Large intestine (tissue), 3 donors: ENCODE results near the gene CD59. TPM values are rescaled to one million over a fixed set of nuclear protein-coding genes. Genes with fewer than 3 reads are reported as not detected.

Experiments used
- DNase-seq, 2 donors: peaks; one replicate each; pipeline versions ENCODE4 v3.0.0 to v3.0.0-alpha.2; 2013
- H3K27ac ChIP-seq: one replicate; pipeline ENCODE4 v1.5.1; 2013; ENCODE audit warnings: low read length
- H3K27me3 ChIP-seq: 2 replicates; pipeline ENCODE4 v1.6.1; 2013; ENCODE audit warnings: low read length; ENCODE audit not compliant: control insufficient read depth, insufficient read depth
- H3K36me3 ChIP-seq: 2 replicates; pipeline ENCODE4 v1.6.1; 2013; ENCODE audit warnings: low read length; ENCODE audit not compliant: control insufficient read depth, insufficient read depth
- H3K4me1 ChIP-seq: one replicate; pipeline ENCODE4 v1.6.1; 2013; ENCODE audit warnings: low read length; ENCODE audit not compliant: control insufficient read depth, insufficient read depth
- H3K4me3 ChIP-seq: one replicate; pipeline ENCODE4 v1.5.1; 2013; ENCODE audit warnings: low read length
- H3K9me3 ChIP-seq: one replicate; pipeline ENCODE4 v1.6.1; 2013; ENCODE audit warnings: mild to moderate bottlenecking, low read depth, low read length, moderate library complexity; ENCODE audit not compliant: control insufficient read depth
- WGBS: methylation state at CpG from one replicate; pipeline ENCODE4 v1.1.5; 2013; ENCODE audit warnings: low lambda C conversion rate; ENCODE audit not compliant: insufficient coverage; 5-methylcytosine and 5-hydroxymethylcytosine counted together
- polyA plus RNA-seq: library from polyadenylated mRNA; unstranded; fragments of 120-200 nt; gene quantifications from one replicate; pipeline ENCODE4 v1.2.1, GENCODE V29; 2013

Gene CD59
- polyA plus RNA-seq, 1 donor: 121 TPM

DNA sequence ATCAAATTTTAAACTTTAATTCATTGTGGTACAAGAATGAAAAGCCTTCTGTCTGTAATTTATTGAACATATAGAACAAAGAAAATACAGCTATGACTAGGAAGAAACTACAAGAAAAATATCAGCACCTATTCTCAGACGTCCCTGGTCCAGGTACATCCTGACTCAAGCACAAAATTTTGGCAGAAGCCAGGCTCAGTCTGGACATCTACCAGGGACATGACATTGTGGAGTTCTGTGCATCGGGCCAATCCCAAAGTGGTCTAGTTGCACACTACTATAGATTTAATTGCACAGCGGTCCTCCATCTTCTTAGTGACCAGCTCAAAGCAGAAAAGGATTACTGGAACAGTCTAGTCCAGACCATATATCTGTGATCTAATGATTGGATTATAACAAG, 15.7 kb upstream of the CD59 start:
- H3K4me3 ChIP-seq: no peak overlapping the region
- peaks cover 33% of the 10 kb centered on the region for H3K36me3 ChIP-seq
- no peaks in the 10 kb centered on the region for H3K9me3 ChIP-seq
- no CpG with 5 or more reads among the region's 3 CpGs for WGBS
- DNase-seq: no peak
- H3K4me1 ChIP-seq: no peaks in the 10 kb centered on the region
- no peaks in the 10 kb centered on the region for H3K27me3 ChIP-seq
- H3K27ac ChIP-seq: no peak overlapping the region

DNA sequence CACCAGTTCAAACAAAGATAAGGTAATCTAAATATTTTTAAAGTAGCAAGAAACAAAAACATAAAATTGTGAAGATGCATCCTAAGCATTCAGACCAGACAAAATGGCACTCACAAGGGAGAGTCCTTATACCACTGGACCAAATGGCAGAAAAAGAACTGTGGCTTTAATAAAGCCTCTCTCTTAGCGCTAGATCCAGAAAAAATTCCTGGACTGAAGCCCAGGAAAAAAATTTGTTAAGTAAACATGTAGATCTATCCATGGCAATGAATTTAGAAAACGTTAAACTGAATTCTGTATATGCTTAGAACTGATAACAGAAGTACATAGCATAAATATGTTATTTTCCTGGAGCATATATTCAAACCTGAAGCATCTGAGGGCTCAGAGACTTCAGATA, 11.8 kb upstream of the CD59 start:
- WGBS: 83% methylated on average over 1 of the region's 2 CpGs

DNA sequence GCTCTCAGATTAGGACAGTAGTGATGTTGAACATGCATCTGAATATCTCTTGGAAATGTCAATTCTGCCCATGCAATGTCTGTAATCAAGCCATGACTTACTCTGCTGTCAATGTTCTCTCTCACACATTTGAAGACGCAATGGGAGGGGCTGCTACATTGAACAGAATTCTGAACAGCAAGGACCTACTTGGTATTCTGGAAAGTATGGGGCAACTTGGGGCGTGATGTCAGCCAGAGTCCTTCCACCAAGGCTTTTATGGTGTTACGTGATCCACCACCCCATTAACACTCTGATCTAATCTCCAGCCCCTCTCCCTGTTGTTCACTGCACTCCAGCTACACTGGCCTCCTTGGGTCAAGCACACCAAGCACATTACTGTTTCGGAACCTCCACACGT, 7.1 kb upstream of the CD59 start:
- Histone ChIP-seq H3K27ac (no peak overlapping the region), H3K4me1 (no peaks in the 10 kb centered on the region), H3K36me3 (peaks cover 14% of the 10 kb centered on the region), H3K4me3 (no peak overlapping the region), H3K9me3 (no peaks in the 10 kb centered on the region), H3K27me3 (no peaks in the 10 kb centered on the region)
- no CpG with 5 or more reads among the region's 5 CpGs for WGBS
- DNase-seq: no peak

More for the DNA sequence above, 11.8 kb upstream of the CD59 start:
- DNase-seq: no peak
- Histone ChIP-seq H3K9me3 (no peaks in the 10 kb centered on the region), H3K4me3 (no peak overlapping the region), H3K36me3 (peaks cover 23% of the 10 kb centered on the region), H3K27me3 (no peaks in the 10 kb centered on the region), H3K27ac (no peak overlapping the region), H3K4me1 (no peaks in the 10 kb centered on the region)

DNA sequence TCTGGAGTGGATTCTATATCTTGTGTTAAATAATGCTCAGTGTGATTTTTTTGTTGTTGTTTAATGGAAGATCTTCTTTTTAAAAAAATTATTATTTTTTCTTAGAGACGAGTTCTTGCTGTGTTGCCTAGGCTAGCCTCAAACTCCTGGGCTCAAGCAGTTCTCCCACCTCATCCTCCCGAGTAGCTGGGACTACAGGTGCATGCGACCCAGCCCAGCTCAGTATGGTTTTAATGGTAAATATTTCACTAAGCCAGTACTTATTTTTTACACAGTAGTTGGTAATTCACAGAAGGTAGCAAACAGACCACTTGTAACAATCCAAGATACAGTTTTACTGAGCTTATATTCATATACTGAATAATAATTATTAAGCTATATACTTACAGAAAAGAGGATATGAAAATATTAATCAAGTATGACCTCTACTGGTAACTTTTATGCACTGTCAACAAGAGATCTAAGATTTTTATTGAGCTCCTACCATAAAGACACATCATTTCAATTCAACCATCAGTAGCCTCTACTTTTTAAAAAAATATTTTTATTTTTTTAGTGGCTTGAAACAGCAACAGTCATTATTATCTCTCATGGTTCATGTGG, 6.1 kb upstream of the CD59 start:
- no peaks in the 10 kb centered on the region for H3K27me3 ChIP-seq
- no peaks in the 10 kb centered on the region for H3K9me3 ChIP-seq
- H3K4me3 ChIP-seq: no peak overlapping the region
- no peak for DNase-seq
- no CpG with 5 or more reads among the region's 3 CpGs for WGBS
- H3K27ac ChIP-seq: no peak overlapping the region
- H3K36me3 ChIP-seq: peaks cover 14% of the 10 kb centered on the region
- H3K4me1 ChIP-seq: no peaks in the 10 kb centered on the region

DNA sequence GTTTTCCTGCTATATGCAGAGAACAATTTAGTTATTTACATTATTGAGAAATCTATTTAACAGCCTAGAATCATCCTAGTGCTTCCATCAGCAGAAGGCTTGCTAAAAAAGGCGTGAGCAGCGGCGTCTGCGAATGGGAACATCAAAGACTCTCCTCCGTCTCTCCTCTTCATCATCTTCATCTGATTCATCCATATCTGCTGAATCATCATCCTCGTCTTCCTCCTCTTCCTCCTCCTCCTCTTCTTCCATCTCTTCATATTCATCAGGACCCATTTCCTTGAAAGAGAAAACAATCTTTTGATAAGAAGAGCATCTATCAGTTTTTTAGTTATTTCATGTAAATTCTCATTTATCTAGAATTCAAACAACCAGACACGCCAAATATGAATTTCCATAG, 5.6 kb upstream of the CD59 start:
- Histone ChIP-seq H3K4me1 (peaks cover 4% of the 10 kb centered on the region), H3K4me3 (no peak overlapping the region), H3K27ac (no peak overlapping the region), H3K9me3 (no peaks in the 10 kb centered on the region), H3K27me3 (no peaks in the 10 kb centered on the region), H3K36me3 (peaks cover 11% of the 10 kb centered on the region)
- no peak for DNase-seq
- WGBS: 98% methylated on average over 5 of the region's 7 CpGs

DNA sequence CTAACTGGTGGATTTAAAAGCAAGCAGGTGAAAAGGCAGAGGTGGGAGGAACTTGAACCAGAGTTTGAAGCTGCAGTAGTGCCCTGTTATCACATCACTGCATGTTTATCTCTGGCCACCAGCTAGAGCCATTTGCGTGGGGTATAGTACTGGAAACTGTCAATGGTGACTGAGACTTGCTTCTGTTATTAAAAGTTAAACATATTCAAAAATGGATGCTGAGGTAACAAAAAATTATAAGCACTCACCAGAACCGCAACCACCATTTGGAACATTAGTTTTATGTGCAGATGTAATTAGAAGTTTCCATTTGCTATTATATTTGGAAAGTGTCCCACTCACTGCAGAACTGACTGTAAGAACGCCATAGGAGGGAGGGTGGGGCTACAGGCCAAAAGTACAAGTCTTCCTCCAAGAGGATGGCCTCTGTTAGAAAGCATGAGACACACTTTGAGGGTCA, 1.2 kb upstream of the CD59 start:
- peaks cover 4% of the 10 kb centered on the region for H3K36me3 ChIP-seq
- H3K4me1 ChIP-seq: peaks cover 12% of the 10 kb centered on the region
- no peaks in the 10 kb centered on the region for H3K9me3 ChIP-seq
- no peak overlapping the region for H3K4me3 ChIP-seq
- WGBS: 70% methylated on average over 2 of the region's 3 CpGs
- DNase-seq: no peak
- H3K27me3 ChIP-seq: no peaks in the 10 kb centered on the region
- no peak overlapping the region for H3K27ac ChIP-seq

DNA sequence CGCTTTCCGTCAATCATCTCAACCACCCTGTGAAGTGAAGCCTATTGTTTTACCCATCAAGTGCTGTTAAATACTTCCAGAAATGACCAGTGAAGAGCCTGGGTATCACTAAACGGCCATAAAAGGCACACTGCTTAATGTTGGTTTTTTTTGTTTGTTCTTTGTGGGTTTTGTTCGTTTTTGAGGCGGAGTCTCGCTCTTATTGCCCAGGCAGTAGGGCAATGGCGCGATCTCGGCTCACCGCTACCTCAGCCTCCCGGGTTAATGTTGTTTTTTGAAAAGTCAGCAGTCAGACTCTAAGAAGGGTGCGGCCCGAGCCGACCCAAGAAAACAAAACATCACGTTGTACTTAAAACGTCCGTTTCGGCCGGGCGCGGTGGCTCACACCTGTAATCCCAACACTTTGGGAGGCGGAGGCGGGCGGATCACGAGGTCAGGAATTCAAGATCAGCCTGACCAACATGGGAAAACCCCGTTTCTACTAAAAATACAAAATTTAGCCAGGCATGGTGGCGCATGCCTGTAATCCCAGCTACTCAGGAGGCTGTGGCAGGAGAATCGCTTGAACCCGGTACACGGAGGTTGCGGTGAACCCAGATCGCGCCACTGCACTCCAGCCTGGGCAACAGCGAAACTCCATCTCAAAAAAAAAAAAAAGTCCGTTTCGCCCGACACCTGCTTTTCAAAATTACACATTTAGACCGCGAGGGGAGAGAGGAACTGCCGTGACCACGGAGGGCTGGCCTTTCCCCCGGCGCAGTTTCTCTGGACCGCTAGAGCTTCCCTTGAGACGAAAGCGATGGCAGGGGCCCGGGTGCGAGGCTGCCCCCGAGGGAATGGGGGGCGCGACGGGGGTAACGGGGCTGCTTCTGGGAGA, 714 bp downstream of the CD59 start:
- Histone ChIP-seq H3K36me3 (peaks cover 4% of the 10 kb centered on the region), H3K9me3 (no peaks in the 10 kb centered on the region), H3K27ac (peak overlapping the region; percentile 72), H3K27me3 (no peaks in the 10 kb centered on the region), H3K4me3 (peak overlapping the region; percentile 67), H3K4me1 (peaks cover 16% of the 10 kb centered on the region)
- DNase-seq: peak in 1 of 2 donors; percentile 55
- WGBS: no CpG with 5 or more reads among the region's 53 CpGs

DNA sequence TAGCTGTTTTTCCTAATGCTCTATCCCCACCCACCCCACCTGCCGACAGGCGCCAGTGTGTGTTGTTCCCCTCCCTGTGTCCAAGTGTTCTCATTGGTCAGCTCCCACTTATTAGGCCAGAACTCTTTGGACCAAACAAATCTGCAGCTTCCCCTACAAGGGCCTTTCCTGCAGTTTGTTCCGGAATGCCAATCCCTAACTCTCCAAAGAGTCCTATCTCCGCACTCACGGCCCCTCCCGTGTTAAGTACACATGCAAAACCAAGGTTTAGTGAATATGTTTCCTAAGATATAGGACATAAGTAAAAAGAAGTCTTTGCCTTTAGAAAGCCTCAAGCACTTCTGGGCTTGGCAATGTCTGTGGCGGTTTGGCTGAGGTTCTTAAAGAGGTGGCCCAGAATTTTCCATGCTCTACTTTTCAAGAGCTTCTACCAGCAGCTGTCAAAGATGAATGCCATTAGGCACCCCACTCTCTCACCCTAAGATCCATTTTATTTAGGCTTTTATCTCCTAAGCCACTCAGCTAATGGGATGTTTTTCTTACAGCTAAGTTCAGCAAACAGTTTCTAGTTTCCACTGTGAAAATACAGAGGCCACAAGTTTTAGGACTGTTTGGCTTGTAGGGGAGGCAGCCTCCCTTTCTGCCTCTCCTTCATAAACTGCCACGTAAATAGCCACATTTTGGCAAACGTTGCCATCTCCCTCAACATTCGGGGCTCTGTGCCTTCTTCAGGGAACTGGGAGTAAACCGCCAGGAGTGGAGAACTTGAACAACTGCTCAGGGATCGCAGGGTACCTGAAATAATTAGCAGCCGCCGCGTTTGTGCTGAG, 1.6 kb downstream of the CD59 start:
- H3K4me3 ChIP-seq: peak overlapping the region; percentile 67
- peak overlapping the region; percentile 72 for H3K27ac ChIP-seq
- no peaks in the 10 kb centered on the region for H3K9me3 ChIP-seq
- H3K27me3 ChIP-seq: no peaks in the 10 kb centered on the region
- 61% methylated on average over 3 of the region's 15 CpGs for WGBS
- H3K4me1 ChIP-seq: peaks cover 16% of the 10 kb centered on the region
- DNase-seq: peak in 1 of 2 donors; percentile 32
- peaks cover 4% of the 10 kb centered on the region for H3K36me3 ChIP-seq

DNA sequence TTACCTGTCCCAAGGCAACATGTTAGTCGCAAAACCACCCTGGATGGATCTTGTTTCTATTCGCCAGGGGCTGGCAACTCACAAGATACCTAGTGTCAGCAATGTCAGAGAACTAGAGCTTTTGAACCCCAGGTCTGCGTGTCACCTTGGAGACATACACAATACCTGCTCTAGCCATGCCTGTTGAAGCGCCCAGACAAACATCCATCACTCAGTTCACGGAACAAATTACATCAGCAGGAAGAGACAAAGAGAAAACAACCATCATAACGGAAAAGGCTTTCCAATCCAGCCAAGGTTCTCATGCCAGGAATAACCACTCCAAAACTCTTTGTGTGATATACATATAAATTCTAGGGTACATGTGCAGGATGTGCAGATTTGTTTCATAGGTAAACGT, 2.2 kb downstream of the CD59 start:
- peaks cover 4% of the 10 kb centered on the region for H3K36me3 ChIP-seq
- H3K9me3 ChIP-seq: no peaks in the 10 kb centered on the region
- WGBS: 100% methylated on average over 1 of the region's 7 CpGs
- no peaks in the 10 kb centered on the region for H3K27me3 ChIP-seq
- H3K4me1 ChIP-seq: peaks cover 16% of the 10 kb centered on the region
- no peak overlapping the region for H3K4me3 ChIP-seq
- H3K27ac ChIP-seq: no peak overlapping the region
- no peak for DNase-seq
